Measurements from ENCODE around the gene PLXNA2.

Gene PLXNA2

DNA sequence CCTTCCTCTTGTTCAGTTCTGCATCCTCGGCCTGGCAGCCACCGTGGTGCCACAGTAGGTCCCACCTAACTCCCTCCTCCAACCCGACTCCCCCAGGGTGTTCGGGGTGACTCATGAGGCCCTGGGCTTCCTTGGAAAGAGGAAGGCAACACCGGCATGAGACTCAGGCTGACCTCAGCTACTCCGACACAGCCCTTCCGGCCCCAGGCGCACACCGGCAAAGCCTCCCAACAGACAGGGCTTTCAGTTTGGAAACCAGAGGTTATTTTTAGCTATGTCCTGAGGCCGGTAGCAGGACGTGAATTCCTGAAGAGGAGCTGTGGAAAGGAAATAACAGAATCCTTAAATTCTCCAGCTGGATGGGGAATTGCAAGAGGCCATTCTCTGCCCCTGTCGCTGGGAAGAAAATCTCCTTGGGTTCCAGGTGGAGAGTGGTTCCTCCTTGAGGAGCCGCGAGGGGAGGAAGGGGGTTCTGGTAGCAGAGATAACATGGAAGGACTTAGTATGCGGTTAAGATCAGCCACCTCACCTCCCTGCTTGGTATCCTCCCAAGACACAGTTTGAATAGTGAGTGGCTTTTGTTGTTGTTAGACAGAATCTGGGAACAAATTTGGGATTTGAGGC is 24.4 kb downstream of the PLXNA2 start:
- DNase-seq = no peak

DNA sequence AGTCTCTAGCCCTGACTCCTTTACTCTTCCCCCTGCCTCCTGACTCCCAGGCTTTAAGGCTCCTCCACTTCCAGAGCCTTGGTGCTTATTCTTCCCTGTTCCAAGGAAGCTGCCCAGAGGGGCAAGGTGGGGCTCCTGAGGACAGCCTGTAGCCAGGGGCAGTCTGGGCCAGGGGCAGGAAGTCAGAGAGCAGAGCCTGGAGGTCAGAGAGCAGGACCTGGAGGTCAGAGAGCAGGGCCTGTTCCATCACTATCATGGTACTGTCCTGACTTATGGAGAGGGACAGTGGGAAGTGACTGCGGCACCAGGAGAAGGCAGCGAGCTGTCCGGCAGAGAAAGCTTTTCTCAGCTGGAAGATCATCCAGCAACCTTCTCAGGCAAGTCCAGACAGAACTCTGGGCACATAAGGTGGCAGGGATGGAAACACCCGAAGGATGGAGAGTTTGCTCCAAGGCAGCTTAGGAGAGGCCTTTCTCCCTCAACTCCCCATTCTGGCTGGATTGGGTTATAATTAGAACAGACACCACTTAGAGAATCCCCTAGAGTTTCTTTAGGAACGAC is 25.0 kb downstream of the PLXNA2 start:
- DNase-seq = no peak

DNA sequence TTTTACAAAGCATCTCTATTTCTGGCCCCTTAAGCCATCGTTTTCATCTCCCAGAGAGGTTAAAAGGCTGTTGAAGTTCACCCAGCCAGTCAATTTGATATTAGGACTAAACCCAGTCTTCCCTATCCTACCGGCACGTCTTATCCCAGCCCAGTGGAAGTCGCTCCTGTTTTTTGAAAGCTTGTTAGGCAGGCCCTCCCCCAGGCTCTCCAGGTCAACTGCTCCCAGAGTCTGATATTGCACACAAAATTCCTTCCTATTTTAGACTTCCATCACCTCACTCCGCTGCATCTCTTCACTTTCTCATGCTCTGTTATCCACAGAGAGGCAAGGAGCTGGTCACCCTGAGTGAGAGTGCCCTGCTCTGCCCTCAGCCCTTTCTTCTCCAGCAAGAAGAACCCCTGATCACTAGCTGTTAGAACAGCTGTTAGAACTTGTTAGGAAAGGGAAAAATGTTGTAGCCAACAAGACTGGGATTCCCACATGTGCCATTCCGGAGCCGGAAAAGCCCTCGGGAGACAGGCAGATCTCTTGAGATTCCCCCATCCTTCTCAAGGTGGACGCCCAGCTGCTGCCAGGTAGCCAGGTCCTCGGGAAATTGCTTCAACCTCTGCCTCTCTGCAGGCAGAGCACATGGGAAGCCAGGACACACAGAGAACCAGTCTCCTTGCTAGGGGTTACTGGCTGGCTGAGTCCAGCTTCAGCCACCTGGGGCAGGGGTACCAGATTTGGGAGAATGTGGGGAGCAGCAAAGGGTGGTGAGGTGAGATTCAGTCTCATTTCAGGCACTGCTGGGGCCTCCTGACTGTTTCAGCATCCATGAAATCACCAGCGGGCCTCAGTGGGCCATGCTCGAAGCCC is 25.7 kb downstream of the PLXNA2 start:
- DNase-seq = no peak

DNA sequence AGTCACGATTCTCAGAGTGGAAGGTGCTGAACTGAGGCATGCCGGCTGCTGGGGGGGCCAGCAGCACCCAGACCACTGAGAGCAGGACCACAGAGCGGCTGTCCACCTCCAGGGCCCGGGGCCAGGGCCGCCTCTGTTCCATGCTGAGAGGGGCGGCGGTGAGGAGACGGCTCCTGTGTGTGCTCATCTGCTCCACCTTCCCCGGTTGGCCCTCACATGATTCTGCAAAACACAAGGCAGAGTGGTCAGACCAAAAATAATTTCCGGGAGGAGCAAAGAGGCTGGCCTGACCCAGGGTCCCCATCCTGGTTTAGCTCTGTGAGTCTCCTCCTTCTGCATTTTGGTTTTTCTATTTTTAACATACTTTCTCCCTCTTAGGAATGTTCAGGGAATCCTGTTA is 26.4 kb downstream of the PLXNA2 start:
- no peak for DNase-seq

DNA sequence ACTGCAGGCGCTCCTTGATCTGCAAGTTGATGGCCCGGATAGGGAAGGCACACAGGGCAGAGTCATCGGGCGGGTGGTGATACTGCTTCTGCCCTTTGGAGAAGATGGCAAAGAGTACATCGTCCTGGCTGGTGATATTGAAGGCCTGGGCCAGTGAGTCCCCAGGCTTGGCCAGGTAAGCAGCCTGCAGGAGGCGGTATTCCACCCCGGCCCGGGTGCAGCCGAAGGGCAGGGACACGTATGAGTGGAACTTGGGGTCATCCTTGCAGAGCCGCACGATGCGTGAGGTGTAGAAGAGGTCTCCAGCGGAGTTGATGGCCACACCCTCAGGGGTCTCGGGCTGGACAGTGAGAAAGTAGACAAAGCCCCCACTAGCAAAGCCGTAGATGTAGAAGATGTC is 27.4 kb downstream of the PLXNA2 start:
- DNase-seq = no peak

DNA sequence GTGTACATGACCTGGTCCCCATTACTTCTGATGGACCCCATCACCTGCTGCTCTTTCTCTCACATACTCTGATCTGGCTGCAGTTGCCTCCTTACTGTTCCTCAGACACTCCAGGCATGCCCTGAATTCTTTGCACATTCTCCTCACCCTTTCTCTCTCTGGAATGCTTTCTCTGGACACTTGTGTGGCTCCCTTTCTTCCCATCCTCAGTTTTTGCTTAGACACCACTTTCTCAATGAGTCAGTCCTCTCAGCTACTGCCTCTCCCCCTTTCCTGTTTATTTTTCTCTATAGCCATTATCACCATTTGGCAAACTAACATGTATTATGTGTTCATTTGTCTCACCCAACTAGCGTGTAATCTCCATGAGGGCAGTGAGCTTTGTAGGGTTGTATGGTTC is 28.1 kb downstream of the PLXNA2 start:
- no peak for DNase-seq

DNA sequence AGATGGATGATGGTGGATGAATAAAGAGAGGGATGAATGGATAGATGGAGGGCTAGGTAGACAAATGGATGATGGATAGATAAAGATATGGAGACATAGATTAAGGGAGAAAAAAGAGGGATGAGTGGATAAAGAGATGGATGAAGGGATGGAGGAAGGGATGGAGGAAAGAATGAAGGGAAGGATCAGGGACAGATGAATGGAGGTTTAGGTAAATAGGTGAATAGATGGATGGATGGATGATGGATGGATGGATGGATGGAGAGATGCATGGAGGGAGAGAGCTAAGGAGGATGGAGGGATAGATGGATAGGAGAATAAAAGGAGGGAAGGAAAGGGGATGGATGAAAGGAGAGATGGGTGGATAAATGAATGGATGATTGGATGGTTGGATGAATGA is 28.8 kb downstream of the PLXNA2 start:
- DNase-seq = no peak

DNA sequence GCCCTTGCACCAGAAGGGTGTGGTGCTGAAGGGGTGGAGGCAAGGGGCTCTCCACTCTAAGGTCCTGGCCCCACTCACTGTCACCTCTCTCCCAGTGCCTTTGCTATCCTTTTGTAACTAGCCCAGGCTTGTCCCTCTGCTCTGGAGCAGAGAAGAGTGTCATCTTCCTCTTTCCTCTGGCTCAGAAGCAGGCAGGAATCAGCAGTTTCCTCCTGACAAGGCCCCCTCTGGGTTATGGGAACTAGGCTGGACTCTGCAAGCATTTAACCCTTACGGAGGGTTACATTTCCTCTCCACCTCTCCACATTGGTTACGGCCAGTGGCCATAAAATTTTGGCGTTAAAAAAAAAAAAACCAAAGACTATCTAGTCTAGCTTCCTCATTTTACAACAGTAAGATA is 30.4 kb downstream of the PLXNA2 start:
- DNase-seq = no peak

DNA sequence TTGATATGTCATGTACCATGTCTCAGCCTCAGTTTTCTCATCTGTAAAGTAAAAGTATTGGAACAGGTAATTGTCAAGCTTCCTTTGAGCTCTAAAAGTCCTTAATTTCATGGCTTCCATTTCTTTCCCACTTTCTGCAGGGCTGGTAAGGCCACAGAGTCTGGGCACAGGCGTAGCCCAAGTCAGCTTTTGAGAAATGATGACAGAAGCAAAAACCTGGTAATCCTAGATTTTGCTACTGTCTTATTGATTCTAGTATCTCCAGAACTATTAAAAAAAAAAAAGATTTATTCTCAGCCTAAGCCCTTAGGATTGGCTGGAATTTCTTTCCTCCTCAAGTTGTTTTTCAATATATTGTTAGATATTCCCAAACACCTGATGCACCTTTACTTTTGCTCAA is 31.3 kb downstream of the PLXNA2 start:
- DNase-seq = no peak

DNA sequence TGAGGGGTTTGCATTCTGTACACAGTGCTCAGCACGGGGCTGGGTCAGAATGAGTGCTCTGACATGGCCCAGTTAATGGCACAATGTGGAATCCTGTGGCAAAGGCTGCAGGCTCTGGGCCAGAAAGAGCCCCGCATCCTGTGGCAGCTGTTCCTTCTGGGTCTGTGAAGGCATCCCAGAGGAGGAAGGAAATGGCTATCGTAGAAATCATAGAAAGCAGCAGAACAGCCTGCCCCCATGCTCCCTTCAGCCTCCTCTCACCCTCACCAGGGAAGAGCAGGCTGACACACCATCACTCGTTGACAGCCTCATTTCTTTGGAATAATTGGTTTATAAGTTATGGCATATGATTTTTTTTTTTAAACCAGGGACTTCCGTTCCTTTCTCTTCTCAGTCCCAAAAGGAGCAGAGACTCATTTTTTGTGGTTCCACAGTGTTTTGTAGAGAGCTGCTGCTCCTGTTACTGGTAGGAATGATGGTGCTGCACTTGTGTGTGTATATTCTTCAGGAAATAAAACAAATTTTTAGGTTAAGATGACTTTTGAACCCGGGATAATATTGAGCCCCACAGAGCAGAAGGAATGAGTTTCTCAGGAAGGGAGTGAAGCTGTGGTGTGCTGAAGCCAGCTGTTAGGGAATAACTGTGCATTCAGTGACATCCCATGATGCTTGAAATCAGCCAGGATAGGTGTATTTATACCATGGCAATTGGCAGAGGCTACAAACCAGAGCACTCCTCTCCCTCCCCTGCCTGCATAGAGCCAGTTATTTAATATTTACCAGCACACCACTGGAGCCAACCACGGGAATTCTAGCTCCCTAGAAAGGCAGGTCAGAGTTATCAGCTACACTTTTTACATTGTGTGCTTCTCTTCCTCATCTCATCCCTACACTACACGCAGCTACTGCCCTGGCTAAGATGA is 32.0 kb downstream of the PLXNA2 start:
- DNase-seq = no peak

DNA sequence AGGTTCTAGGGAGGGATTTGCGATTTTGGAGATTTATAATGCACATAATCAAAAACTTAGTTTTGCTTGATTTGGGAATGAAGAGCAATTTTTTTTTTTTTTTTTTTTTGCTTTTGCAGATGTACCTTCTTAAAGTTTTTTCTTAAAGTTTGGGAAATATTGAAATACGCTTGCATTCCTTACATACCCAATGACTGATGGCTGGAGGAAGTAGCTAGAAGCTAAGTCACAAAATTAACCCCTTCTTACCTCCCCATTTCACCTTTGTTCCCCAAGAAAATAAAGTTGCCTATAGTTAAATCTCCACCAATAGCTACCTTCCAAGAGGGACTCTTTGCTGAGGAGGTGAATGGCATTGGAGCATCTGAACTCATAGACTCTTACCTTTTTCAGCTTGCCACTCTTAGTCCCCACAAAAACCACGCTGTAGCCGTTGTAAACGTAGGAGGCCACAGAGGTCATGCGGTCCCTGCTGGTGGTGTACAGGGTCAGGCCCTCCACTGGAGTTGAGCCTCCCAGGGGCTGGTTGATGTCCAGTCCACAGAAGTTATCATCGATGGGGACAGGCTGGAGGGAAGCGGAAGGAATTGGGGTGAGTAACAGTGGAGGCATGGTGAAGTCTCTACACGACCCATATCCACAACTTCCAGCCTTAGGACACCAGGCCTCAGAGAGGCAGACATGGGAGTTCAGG is 34.1 kb downstream of the PLXNA2 start:
- DNase-seq = no peak

DNA sequence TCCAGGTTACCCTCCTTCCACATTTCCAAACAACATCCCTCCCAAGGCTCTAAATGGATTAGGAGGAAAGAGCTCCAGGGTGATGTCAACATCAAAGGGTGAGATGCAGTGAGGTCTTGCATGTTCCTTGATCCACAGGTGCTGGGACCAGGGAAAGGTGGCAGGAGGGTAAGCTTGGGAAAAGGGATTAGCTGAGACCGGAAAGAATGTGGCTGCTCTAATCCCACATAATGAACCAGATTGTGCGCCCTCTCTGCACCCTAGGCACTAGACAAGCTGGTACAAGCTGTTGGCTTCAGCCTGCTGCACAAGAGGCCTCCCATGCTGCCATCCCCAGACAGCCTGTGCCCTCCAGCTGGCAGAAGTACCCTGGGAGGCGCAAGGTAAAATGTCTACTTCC is 34.9 kb downstream of the PLXNA2 start:
- DNase-seq = peak; percentile 82

DNA sequence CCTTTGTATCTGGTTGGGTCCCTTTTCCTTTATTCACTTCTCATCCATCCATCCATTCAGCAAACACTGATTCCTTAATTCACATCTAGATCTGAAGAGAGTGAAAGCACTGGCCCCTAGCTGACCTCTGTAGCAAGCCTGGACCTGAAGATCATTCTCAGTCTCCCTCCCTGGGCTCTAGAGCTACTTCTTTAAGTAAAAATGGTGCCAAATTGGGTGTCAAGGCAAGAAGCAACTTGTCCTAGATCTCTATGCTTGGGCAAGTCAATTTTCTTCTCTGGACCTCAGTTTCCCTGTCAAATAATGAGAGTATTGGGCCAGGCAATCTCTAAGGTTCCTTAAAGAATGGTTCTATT is 36.1 kb downstream of the PLXNA2 start:
- DNase-seq = no peak

DNA sequence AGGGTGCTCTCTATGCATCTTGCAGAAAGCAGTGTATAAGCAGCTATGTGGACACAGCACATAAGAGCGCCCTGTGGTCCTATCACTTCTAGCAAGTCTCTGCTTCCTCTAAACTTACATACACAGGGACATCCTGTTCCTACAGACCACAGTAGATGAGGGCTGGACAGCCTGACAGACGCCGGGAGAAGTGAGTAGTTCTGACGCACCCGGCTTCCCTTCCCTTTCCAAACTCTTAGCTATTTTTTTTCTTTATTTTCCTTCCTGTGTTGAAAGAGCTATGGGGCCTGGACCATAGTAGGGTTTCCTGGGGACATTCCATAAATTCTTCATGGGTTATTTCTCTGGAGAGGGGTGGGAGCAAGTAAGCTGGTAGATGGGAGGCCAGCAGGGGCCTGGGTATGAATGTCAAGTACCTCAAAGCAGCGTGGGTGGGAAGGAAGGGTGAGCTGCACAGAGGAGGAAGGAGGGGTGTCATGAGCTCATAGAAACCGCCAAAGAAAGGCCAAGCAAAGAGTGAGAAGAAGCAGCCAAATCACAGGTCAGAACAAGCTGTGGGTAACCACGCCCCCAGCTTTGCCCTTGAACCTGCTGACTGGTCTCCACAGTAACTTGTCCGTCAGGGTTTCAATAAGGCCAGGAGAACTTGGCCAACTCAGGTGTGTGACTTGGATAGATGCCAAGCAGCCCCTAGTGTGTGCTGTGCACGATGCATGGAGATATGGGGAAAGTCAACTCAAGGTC is 36.6 kb downstream of the PLXNA2 start:
- peak; percentile 82 for DNase-seq

DNA sequence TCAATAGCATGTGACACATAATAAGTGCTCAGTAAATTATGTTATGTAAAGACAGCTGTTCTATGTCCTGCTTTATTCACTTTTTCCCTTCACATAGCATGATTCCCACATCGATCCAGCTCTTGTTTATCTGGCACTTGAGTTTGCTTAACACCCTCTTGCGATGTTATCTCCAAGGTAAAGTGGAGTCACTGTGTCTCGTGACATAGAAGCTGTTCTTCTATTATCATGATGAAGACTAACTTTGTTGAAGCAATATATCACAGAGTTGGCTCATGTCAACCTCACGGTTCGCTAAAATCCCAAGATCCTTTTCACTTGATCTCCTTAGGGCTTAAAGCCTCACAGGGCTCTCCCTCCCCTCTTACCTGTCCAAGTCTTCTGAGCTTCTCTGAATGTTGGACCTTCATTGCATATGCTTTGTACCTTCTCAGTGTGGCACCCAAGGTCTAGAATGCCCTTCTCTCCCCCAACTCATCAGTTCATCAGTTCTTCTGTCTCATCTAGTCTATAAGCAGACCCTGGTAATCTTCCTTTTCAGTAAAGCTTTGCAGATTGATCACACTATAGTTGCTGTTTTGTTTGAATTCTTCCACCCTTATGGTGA is 38.0 kb downstream of the PLXNA2 start:
- DNase-seq = peak; percentile 77

DNA sequence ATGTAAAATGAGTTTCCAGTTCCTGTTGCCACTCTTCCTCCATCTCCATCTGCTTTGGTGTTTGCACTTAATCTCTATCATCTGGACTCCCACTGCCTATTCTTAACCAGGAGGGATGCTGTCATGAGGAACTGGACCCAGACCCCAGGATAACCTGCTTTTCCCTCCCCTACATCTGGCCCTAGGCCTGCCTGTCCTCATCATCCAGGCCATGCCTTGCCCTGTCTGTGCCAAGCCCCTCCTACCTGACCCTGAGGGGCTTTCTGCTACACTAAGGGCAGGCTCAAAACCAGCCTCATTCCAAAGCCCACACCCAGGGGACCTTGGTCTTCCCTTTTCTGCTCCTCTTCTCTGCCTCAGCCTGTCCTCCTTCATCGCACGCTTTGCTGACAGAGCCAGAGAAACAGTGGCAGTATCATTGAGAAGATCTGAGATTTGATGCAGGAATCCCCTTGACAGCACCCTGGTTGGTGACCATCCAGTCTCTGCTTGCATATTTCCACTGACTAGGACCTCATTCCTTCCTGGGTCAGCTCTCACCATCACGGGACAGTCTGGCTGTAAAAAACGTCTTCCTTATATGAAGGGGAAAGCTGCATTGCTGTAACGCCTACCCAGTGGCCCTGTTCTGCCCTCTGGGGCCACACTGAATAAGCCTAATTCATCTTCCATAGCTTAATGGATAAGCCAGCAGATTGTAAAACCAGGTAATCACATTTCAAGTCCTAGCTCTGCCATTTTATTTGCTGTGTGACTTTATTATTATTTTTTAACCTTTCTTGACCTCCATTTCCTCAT is 38.8 kb downstream of the PLXNA2 start:
- no peak for DNase-seq

DNA sequence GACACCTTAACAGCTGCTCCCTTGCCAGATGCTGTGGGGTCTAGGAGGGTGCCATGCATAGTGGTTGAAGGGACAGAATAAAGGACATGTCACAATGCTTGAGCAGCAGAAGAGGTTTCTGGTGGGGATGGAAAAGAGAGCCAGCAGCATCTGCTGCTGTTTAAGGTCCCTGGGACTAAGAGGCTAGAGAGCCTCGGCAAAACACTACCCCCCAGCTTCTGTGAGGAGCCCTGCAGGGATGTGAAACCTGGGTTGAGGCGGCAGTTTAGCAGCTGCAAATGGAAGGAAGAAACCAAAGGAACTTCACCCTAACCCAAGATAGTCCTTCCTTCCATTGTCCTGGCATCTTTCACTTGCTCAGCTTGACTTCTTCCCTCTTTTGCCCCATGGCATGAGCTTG is 39.4 kb downstream of the PLXNA2 start:
- no peak for DNase-seq

DNA sequence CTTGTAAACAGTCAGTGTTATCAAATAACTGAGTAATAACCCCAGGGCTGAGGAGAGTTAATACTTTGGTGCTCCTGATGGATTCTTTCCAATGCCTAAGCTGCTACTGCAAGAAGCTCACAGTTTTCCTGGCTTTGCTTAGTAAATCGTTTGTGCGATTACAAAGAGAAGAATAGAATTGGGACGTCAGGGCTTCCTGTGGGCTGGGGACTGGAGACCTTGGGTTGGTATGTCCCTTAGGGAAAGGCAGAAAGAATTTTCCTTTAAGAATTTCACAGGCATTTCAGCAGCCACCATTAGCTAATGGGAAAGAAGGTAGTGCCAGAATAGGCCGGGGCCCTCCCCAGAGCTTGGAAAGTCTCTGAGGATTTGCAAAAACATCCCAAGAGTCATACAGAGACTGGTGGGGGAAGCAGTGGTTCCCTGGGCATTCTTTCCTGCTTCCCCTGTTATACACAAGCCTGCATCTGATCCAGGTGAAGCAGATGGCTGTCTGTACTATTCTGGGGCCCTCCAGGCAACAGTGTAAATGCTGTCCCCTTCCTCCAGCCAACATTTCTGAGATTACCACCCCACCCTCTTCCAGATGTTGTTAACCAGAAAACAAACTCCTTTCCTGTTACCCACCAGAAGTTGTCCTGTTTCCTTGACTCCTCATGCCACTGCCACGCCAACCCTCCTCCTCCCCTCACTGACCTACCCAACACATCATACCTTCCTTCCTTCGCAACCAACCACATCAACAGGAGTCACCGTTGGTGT is 40.2 kb downstream of the PLXNA2 start:
- peak; percentile 52 for DNase-seq

DNA sequence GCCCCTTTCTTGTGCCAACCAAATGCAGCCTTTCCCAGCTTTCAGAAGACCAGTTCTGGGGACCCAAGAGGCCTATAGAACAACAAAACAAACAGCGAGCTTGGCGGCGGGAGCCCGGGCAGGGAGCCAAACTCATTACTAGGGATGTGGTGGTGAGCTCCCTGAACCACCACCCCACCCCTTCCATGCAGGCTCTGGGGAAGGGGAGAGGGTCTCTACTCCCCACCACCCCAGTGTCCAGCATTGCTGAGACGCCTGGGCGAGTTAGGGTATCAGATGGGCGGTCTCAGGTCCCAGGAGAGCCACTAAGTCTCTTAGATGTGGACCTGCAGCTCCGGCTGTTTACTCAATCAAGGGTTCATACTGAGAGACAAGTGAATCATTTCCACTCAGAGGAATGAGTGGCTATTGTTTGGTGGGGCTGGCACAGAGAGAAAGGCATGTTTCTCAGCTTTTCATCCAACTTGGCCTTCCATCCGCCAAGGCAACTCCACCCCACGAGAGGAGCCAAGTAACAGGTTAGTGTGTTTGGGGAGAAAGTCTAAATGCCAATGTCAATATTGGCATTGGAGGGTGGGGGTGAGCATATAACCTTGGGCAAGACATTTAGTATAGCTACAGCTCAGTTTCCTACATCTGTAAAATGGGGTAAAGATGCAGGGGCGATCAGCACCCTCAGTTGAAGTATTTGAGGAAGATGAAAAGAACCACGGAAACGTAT is 40.9 kb downstream of the PLXNA2 start:
- peak; percentile 96 for DNase-seq
